Adipocyte (in vitro differentiated cells): ENCODE data around the gene SMTNL1.
A peak's percentile ranks its signal among the peaks of the same experiment; 100 is the strongest.

Experiments used
- DNase-seq: peaks from one replicate; pipeline ENCODE4 v3.0.0-alpha.2; 2015; ENCODE audit warnings: low read depth
- H3K27me3 ChIP-seq: replicated peaks from 2 replicates; pipeline ENCODE4 v1.7.0; 2013; ENCODE audit warnings: mild to moderate bottlenecking, low read length, moderate library complexity; ENCODE audit not compliant: control insufficient read depth, insufficient read depth
- H3K36me3 ChIP-seq: 2 replicates; pipeline ENCODE4 v1.7.0; 2013; ENCODE audit warnings: low read length, mild to moderate bottlenecking, moderate library complexity; ENCODE audit not compliant: control insufficient read depth, insufficient read depth, severe bottlenecking
- H3K4me1 ChIP-seq: 2 replicates; pipeline ENCODE4 v1.7.0; 2013; ENCODE audit warnings: mild to moderate bottlenecking, low read length, moderate library complexity; ENCODE audit not compliant: control insufficient read depth, insufficient read depth
- H3K4me3 ChIP-seq: 2 replicates; pipeline ENCODE4 v1.7.0; 2013; ENCODE audit warnings: mild to moderate bottlenecking, low read length, moderate library complexity
- H3K9ac ChIP-seq: 2 replicates; pipeline ENCODE4 v1.7.0; 2013; ENCODE audit warnings: mild to moderate bottlenecking, low read length, moderate library complexity
- H3K9me3 ChIP-seq: 2 replicates; pipeline ENCODE4 v1.7.0; 2013; ENCODE audit warnings: mild to moderate bottlenecking, low read length, moderate library complexity; ENCODE audit not compliant: control insufficient read depth

The SMTNL1 gene

GRCh38 chr11:57599381-57599780 lies 62.0 kb downstream of the SMTNL1 start:
- Histone ChIP-seq H3K4me3 (peak overlapping the region; percentile 88), H3K9ac (peak overlapping the region; percentile 82), H3K4me1 (peaks cover 24% of the 10 kb centered on the region), H3K27me3 (no peaks in the 10 kb centered on the region), H3K9me3 (no peaks in the 10 kb centered on the region), H3K36me3 (peaks cover 17% of the 10 kb centered on the region)
- DNase-seq: no peak
